ENCODE results near the gene REC8.
A peak's percentile ranks its signal among the peaks of the same experiment; 100 is the strongest.
"Not testable (repeated sequence)": the region's sequence is repeated elsewhere in the genome, so short reads cannot be mapped to it uniquely, and the experiment has no call there.

Gene REC8

GRCh38 chr14:24183014-24183481, 11.2 kb downstream of the REC8 start:
- DNase-seq (ENCODE audit: low read depth, low spot score), result no peak

DNA sequence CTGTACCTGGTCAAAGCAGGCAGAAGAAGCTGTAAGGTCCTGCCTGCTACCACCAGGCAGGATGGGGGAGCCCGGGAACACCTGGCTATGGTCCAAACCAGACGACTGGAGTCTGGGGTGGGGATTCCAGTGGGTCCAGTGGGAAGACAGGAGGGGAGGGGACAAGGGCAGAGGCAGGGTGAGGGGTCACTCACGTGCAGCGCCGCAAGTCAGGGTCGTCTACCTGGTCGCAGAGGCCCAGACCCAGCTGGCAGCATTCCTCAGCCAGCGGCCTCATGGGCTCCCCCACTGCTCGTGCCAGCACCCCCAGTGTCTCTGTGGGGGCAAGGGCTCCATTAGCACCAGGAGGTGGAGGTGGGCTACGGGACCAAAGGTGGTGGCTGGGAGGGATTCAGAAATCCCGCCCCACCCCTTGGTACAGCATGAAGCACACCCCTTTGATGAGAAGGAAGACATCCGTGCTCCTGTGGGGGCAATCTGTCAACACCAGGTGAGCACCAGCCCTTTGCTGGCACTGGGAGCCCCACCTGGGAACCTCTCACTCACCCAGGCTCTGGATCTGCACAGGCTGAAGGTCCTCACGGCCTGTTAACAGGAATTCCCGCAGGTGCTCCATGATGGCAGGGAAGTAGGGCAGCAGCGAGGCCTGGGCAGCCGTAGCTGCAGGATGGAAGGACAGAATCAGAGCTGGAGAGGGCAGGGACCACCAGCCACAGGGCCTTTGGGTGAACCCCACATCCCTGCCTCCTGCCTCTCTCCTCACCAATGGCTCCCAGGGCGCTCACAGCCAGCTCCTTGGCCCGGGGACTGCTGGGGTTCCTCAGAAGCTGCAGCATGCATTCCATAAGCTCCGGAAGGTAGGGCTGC, 12.5 kb downstream of the REC8 start:
- no peak for DNase-seq (ENCODE audit: low read depth, low spot score)

DNA sequence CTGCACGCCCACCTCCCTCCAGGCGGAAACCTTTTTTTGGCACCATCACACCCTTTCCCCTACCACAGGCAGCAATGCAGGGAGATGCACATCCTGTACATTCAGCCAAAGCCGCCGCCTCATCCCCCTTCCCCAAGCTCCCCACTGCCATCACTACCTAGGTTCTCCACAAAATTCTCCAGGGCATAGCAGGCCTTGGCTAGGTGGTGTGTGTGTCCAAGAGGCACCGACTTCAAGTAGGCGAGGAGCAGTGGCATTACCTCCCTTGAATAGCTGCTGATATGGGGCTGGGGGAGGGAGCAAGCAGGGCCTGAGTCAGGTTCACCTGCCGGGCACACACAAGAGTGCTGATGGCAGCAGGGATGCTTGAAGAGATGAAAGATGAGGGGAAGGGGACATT, 13.1 kb downstream of the REC8 start:
- no peak for DNase-seq (ENCODE audit: low read depth, low spot score)

GRCh38 chr14:24185741-24186140, 13.9 kb downstream of the REC8 start:
- DNase-seq (ENCODE audit: low read depth, low spot score), result no peak

GRCh38 chr14:24186831-24187538, 15.1 kb downstream of the REC8 start:
- no peak for DNase-seq (ENCODE audit: low read depth, low spot score)

- DNase-seq (ENCODE audit: low read depth, low spot score), result no peak
Observed at GRCh38 chr14:24187539-24187915, 15.6 kb downstream of the REC8 start.

- peak; percentile 99 for DNase-seq (ENCODE audit: low read depth, low spot score)
Observed at GRCh38 chr14:24188251-24189058, 16.6 kb downstream of the REC8 start, which contains the start of gene IPO4. Gene IPO4, minus strand, starts transcription at chr14:24188816. Its CDS starts 29 bp downstream, at chr14:24188787.

DNA sequence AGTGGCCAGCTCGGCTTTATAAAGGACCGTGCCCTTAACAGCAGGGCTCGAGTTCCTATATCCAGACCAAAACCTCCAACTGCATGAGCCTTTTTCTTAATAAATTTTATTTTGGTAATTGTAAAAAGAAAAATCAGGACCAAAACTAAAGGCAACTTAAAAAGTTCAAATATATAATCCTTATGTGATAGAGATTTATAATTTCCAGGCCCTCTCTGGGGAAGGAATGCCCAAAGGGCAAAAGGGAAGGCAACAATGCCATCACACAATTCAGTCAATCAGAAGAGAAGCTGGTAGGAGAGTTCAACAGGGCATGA, 17.1 kb downstream of the REC8 start:
- DNase-seq (ENCODE audit: low read depth, low spot score), result no peak

DNA sequence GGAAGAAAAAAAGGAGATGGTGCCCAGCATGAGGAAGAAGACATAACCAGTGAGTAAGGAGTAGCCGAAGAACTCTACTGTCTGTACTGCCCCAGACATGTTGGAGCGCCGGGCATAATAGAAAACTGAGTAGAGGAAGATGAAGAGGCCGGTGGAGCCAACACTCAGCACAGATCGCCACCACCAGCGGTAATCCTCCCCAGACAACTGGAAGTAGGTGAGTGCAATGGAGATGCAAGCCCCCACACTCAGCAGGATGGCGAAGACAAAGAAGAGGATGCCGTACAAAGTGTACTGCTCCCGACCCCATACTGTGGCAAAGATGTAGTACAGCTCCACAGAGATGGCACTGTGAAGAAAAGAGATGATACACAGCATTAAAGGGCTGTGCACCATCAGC, 17.6 kb downstream of the REC8 start:
- DNase-seq (ENCODE audit: low read depth, low spot score), result no peak

DNA sequence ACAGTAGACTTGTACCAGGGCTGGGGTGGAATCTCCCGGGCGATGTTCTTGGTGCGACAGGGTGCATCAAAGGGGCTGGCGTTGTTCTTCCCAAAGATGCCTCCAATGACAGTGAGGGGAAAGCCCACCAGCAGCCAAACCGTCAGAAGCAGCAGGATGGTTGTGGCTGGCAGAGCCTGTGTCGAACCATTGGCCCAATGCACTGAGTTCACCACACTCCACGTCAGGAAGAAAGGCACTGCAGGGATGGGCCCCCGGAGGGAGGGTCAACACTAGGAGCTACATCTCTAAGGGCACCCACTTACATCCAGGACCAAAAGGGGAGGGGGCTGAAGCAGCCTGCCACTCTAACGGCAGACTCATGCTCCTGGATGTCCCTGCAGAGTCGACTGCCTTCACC, 18.5 kb downstream of the REC8 start:
- no peak for DNase-seq (ENCODE audit: low read depth, low spot score)

GRCh38 chr14:24192933-24193332, 21.1 kb downstream of the REC8 start:
- no peak for DNase-seq (ENCODE audit: low read depth, low spot score)

GRCh38 chr14:24194186-24194872, 22.4 kb downstream of the REC8 start:
- no peak for DNase-seq (ENCODE audit: low read depth, low spot score)

DNA sequence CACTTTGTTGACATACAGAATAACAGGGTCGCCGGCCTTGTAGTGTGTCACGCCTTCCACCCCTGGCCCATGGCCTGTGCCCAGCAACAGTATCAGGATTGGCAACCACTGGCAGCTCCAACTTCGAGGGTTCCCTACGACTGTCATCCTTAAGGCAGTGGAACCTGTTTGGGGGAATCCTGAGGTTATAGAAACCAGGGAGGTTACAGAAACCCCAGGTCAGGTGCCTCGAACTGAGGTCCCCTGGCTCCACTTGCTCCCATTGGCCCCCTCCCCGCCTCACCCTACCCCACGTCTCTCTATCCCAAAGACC, 22.9 kb downstream of the REC8 start:
- peak; percentile 12 for DNase-seq (ENCODE audit: low read depth, low spot score)

GRCh38 chr14:24195186-24196070, 23.5 kb downstream of the REC8 start, which contains the start of gene TM9SF1:
Gene TM9SF1, minus strand, starts transcription at chr14:24195441. Its CDS starts 422 bp downstream, at chr14:24195019.
- peak; percentile 95 for DNase-seq (ENCODE audit: low read depth, low spot score)

DNA sequence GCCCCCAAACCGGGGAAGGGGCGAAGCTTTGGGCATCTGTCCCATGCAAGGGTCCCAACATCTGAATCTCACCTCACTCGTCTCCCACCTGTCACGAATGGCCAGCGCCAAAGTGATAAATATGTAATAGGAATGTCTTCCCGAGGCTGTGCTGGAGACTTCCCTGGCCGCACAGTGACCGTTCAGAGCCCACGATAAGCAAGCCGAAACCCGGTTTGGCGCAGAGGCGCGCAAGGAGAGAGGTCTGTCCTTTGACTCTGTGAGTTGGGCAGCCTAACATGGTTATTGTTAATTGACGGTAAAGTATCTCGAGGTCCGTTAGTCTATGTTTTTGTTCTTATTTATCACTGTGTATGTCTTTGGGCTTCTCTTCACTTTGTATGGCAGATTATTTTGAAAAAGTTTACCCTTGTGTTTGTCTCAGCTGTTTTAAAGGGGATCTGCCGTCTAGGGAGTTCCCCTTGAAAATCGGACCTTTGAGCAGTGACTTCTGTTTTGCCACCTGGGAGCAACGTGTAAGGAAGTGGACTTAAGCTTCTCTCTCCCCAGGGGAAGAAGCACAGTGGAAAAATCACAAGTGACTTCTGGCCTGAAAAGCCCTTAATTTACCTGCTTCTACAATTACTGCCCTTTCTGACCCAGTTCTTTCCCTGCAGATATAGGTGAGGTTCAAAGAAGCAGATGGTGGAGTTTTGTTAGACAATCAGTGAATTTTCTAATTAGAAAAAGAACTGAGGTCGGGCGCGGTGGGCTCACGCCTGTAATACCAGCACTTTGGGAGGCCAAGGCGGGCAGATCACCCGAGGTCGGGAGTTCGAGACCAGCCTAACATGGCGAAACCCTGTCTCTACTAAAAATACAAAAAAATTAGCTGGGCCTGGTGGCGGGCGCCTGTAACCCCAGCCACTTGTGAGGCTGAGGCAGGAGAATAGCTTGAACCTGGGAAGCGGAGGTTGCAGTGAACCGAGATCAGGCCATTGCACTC, 24.5 kb downstream of the REC8 start:
- DNase-seq (ENCODE audit: low read depth, low spot score), result no peak

DNA sequence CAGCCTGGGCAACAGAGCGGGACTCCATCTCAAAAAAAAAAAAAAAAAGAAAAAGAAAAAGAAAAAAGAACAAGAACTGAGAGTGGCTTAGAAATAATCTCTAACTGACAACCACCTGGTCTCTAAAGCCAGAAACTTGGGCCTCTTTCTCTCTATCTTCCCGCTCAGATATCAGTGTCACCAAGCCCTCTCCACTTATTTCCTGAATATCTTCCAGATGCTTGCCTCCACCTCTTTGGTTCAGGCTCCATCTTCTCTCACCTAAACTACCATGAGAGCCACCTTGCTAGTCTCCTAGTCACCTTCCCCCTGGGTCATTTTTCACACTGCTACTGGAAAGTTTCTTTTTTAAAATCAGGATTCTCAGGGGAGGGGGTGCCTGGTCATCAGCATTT, 25.2 kb downstream of the REC8 start:
- no peak for DNase-seq (ENCODE audit: low read depth, low spot score)

DNA sequence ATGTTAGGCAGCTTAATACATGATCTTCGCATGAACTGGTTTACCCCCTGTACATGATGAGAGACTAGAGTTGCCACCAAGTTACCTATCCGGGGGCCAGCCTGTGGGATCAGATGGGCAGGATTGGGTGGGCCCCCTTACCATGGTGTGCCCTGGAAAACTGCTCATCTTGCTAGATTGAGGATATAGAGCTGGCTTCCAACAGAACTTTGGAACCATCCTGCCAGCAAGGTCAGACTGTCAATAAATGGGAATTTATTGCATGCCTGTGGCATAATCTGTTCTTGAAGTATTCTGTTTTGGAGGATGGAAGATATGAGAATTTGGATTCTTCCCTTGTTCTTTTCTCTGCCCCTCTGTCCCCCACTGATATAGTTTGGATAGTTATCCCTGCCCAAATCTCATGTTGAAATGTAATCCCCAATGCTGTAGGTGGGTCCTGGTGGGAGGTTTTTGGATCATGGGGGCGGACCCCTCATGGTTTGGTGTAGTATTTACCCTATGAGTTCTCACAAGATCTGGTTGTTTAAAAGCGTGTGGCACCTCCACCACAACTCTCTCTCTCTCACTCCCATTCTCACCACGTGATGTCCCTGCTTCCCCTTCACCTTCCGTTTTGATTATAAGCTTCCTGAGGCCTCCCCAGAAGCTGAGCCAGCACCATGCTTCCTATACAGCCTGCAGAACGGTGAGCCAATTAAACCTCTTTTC, 27.1 kb downstream of the REC8 start:
- no peak for DNase-seq (ENCODE audit: low read depth, low spot score)

GRCh38 chr14:24202538-24202937, 30.7 kb downstream of the REC8 start:
- DNase-seq (ENCODE audit: low read depth, low spot score), result not testable (repeated sequence)
